ENCODE measurements around the gene WDR86.

GRCh38 chr7:151453326-151453791, 43.5 kb upstream of the WDR86 start:
- TF ChIP-seq POLR2A (IDR thresholded peaks at IDR 0.05; ENCODE audit: low read depth, low read length) (no peak), POLR2AphosphoS5 (IDR thresholded peaks at IDR 0.05; ENCODE audit: low read depth, low read length) (no peak), TAF1 (IDR thresholded peaks at IDR 0.05; ENCODE audit: borderline replicate concordance, low read depth, low read length) (no peak)
